Fibroblast of villous mesenchyme (primary cell): ENCODE results near the gene PDE5A. TPM values are rescaled to one million over a fixed set of nuclear protein-coding genes. Genes with fewer than 3 reads are reported as not detected.
A peak's percentile ranks its signal among the peaks of the same experiment; 100 is the strongest.
"Not testable (repeated sequence)": the region's sequence is repeated elsewhere in the genome, so short reads cannot be mapped to it uniquely, and the experiment has no call there.

Experiments
- DNase-seq: peaks from one replicate; pipeline ENCODE4 v3.0.0-alpha.2; 2010; ENCODE audit warnings: low read depth
- H3K4me3 ChIP-seq: 2 replicates; pipeline ENCODE4 v1.5.1; 2011; ENCODE audit warnings: low read depth, mild to moderate bottlenecking, low read length
- total RNA-seq: library from RNA; depleted of rRNA; stranded (reverse); fragments of >200 nt; gene quantifications from 2 replicates; pipeline ENCODE4 v1.2.3, GENCODE V29; 2012
- TF ChIP-seq, protein P1 (sequence below): IDR thresholded peaks from 2 replicates; pipeline ENCODE4 v1.5.1; 2012; ENCODE audit warnings: low read depth, mild to moderate bottlenecking, low read length; ENCODE audit not compliant: insufficient read depth

PDE5A gene
- total RNA-seq, 1 donor: 162 TPM

DNA sequence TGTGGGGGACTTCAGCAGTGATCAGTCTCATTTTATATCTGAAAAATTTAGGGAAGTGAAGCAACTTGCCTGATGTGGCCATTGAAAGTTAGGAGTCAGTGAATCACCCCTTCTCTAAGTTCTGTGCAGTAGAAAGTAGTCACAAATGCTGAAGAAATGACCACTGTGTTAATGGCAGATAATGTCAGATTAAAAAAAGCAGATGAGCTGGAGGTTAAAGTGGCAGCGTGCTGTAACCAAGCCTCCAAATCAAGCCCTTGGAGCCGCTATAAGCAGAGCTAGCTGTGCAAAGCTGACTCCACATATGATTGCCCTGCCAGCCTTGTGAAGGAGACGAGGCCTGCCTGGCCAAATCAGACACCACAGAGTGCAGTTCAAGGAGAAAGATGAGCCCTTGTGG lies 39.2 kb upstream of the PDE5A start:
- TF ChIP-seq, protein P1, sequence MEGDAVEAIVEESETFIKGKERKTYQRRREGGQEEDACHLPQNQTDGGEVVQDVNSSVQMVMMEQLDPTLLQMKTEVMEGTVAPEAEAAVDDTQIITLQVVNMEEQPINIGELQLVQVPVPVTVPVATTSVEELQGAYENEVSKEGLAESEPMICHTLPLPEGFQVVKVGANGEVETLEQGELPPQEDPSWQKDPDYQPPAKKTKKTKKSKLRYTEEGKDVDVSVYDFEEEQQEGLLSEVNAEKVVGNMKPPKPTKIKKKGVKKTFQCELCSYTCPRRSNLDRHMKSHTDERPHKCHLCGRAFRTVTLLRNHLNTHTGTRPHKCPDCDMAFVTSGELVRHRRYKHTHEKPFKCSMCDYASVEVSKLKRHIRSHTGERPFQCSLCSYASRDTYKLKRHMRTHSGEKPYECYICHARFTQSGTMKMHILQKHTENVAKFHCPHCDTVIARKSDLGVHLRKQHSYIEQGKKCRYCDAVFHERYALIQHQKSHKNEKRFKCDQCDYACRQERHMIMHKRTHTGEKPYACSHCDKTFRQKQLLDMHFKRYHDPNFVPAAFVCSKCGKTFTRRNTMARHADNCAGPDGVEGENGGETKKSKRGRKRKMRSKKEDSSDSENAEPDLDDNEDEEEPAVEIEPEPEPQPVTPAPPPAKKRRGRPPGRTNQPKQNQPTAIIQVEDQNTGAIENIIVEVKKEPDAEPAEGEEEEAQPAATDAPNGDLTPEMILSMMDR: no peak
- DNase-seq: no peak
- H3K4me3 ChIP-seq: no peak overlapping the region

GRCh38 chr4:119666653-119667091 lies 38.1 kb upstream of the PDE5A start:
- peak; percentile 92 for DNase-seq
- TF ChIP-seq, protein P1: no peak
- H3K4me3 ChIP-seq: no peak overlapping the region

GRCh38 chr4:119665752-119666151 lies 37.1 kb upstream of the PDE5A start:
- H3K4me3 ChIP-seq: no peak overlapping the region
- TF ChIP-seq, protein P1: no peak
- no peak for DNase-seq

DNA sequence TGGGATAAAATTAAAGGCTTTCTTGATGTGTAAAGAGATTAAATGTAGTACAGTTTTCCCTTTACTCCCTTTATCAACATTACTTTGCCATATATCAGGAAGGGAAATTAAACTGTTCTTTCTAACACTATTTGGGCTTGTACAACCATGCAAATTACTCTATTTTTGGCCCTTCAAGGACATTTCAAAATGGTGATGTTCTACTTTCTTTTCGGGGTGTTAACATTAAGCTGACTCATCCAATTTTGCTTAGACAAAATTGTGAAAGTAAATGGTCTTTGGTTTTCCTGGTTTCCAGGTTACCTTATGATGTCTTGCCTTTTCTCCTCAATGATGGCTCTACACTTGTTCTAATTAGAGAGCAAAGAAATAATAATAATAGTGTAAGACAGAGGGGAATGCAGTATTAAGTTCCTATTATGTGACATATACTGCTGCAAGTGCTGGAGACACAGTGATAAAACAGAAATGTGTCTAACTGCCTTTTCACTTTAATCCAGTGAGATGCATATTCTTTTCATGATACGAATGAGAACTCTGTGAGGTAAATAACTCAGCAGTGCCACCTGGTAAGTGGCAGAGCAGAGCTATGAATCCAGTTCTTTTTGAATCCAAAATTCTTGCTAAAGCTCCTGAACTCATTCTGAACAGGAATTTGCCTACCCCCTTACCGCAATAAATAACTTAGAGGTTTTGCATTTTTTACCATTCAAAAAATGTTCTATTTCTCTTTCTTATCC lies 35.7 kb upstream of the PDE5A start:
- H3K4me3 ChIP-seq: no peak overlapping the region
- TF ChIP-seq, protein P1: no peak
- no peak for DNase-seq

GRCh38 chr4:119663160-119663788 lies 34.7 kb upstream of the PDE5A start:
- no peak for DNase-seq
- no peak overlapping the region for H3K4me3 ChIP-seq
- TF ChIP-seq, protein P1: no peak

- not testable (repeated sequence) for H3K4me3 ChIP-seq, DNase-seq
Observed at GRCh38 chr4:119662612-119663011, 34.0 kb upstream of the PDE5A start.

- no peak for DNase-seq
- no peak overlapping the region for H3K4me3 ChIP-seq
- TF ChIP-seq, protein P1: no peak
Observed at GRCh38 chr4:119661231-119661630, 32.6 kb upstream of the PDE5A start.
